ENCODE data around the gene NCOA1.

GRCh38 chr2:24819442-24820174 is 328.6 kb downstream of the NCOA1 start:
- TF ChIP-seq POLR2A (IDR thresholded peaks at IDR 0.05) (no peak), CTCF (IDR thresholded peaks at IDR 0.05) (no peak), POLR2AphosphoS5 (IDR thresholded peaks at IDR 0.05; ENCODE audit: insufficient read depth in 1 of 2, low read depth in 1 of 2) (no peak)

Data from vagina (tissue), 2 donors.